ENCODE results near the gene SPTBN5.

Gene SPTBN5

DNA sequence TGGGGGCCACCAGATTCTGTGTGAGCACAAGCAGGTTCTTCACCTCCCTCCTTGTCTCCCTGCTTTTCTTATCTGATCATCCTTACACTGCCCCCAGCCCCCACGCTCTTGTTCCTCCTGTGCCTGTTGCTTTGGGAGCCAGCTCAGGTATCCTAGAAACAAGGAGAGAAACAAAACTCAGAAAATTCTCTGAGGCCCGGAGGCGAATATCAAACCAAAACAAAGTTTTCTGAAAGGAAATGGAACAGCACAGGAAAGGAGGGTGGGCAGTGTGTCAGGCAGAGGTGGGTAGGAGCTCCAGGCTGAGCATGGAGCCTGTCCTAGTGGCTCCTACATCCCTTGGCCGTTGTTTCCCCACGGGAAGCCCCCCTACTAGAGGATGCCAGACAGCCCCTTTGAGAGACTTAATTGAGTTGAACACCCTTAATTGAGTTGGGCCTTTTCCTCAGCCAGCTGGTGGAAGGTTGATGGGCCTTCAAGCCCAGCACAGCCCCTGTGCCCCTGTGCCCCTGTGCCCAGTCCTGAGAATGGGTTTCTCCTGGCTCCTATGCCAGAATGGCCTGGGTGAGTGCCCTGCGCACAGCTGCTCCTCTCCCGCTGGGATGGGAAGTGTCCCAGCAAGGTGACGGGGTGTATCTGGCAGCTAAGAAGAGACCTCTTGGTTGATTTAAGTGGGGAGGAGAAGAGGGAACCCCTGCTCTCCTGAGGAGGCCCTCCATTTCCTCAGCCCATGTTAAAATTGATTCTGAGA lies 88.8 kb downstream of the SPTBN5 start:
- DNase-seq (ENCODE audit: low read depth in 2 of 2), result no peak

DNA sequence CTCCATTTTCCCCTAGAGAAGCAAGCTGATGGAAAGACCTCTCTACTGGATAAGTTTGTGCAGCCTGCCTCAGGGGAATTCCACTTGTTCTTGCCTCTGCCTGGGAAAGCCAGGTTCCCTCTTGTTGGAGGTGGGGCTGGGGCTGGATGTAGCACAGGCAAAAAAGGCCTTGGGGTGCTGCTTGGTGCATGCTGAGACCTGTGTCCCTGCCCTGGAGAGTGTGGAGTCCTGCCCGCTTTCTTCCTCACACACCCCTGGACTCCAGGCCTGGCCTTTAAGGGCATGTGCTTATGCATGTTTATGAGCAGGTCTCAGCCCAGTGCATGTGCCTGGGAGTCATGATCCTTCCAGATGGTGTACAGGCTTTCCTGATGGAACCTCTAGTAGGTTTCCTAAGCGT lies 89.5 kb downstream of the SPTBN5 start:
- DNase-seq (ENCODE audit: low read depth in 2 of 2), result no peak

DNA sequence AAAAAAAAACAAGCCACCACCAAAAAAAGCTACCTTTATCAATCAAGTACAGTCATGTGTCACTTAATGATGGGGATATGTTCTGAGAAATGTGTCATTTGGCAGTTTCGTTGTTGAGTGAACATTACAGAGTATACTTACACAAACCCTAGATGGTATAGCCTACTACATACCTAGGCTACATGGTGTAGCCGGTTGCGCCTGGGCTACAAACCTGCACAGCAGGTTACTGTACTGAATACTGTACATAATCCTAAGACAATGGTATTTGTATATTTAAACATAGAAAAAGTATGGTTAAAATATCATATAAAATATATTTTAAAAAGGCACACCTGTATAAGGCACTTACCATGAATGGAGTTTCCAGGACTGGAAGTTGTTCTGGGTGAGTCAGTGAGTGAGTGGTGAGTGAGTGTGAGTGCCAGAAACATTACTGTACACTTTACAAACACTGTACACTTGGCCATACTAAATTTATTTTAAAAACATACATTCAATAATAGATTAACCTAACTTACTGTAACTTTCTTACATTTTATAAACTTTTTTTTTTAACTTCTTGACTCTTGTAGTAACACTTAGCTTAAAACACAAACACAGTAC lies 91.9 kb downstream of the SPTBN5 start:
- DNase-seq (ENCODE audit: low read depth in 2 of 2), result no peak

DNA sequence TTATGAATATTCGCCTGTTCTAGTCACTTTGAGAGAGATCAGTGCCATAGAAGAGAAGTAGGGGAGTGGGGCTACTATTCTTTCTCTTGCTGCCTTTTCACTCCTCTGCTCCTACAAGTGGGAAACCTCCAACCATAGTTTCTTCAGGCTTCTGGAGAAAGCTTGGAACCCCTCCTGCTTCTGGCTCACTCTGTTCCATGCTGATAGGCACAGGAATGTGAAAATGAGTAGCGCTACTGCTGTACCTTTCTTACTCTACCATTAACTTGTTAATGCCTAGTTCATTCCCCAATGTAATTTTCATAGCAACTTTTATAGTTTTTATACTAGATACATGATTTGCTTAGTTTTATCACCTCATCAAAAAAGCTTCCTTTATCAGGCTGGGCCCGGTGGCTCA lies 92.7 kb downstream of the SPTBN5 start:
- no peak for DNase-seq (ENCODE audit: low read depth in 2 of 2)

DNA sequence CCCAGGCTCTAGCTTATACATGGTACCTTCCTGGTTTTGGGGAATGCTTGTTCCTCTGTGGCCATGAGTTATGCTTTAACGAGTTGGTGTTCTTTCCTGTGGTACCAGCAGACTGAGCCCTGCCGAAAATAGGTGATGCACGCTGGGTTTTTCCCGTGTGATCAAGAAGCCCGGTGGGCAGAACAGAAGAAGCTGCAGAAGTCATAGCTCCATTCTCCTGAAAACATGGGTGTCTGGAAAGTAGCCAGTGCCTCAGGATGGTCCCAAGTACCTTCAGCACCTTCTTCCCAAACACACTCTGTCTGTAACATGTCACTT lies 94.4 kb downstream of the SPTBN5 start:
- no peak for DNase-seq (ENCODE audit: low read depth in 2 of 2)

DNA sequence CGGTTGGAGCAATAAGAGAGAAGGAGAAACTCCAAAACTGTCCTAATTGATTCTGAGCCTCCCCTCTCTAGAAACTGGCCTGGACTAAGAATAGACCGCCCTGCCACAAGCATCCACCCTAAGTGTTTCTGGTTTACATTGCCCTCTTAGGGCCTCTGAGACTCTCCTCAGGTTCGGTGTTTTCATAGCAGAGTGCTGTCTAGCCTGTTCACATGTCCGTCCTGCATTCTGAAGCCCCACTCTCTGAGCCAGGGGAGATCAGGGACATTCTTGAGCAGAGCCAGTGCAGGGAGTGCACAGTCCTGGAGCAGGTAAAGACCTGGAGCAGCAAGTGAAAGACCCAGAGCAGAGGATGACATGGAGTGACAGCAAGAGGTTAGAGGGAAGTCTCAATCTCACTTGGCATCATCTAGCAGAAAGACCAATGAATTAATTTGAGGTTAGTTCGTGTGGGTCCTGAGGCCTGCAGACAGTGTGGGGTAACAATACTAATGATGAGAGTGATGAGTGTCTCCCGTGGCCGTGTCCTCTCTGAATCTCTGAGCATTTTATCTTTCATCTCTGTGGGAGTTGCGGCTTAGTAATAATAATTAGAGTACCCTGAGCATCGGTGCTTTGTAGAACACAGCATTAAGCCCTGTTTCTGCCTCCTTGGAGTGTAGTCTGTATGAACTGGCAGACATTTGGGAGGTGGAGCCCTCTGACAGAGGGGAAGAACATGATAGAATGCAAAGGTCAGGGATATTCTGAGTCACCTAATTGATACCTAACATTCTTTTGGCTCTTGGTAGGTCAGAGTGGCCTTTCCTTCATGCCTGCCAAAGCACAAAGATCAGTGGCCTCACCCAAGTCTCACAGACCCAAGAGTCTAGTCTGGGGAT lies 95.0 kb downstream of the SPTBN5 start:
- DNase-seq (ENCODE audit: low read depth in 2 of 2), result no peak
